Progenitor cell of endocrine pancreas (in vitro differentiated cells): ENCODE measurements around the gene CCDC78. TPM values are rescaled to one million over a fixed set of nuclear protein-coding genes. Genes with fewer than 3 reads are reported as not detected.

Experiments used
- DNase-seq: peaks from one replicate; pipeline ENCODE4 v3.0.0; 2021; ENCODE audit warnings: low spot score; ENCODE audit not compliant: unreplicated experiment
- H3K27ac Mint-ChIP-seq: 2 replicates; pipeline ENCODE4 v1.8.0; 2021; ENCODE audit warnings: mild to moderate bottlenecking, moderate library complexity, mixed read lengths
- H3K27me3 Mint-ChIP-seq: 2 replicates; pipeline ENCODE4 v1.8.0; 2021; ENCODE audit warnings: mixed read lengths
- H3K36me3 Mint-ChIP-seq: 2 replicates; pipeline ENCODE4 v1.8.0; 2022; ENCODE audit warnings: mixed read lengths; ENCODE audit not compliant: insufficient read depth
- H3K4me1 Mint-ChIP-seq: 2 replicates; pipeline ENCODE4 v1.8.0; 2021; ENCODE audit warnings: low read depth, mixed read lengths
- H3K4me3 Mint-ChIP-seq: 2 replicates; pipeline ENCODE4 v1.8.0; 2021; ENCODE audit warnings: low read depth, mild to moderate bottlenecking, moderate library complexity, mixed read lengths
- H3K9me3 Mint-ChIP-seq: 2 replicates; pipeline ENCODE4 v1.8.0; 2021; ENCODE audit warnings: low read depth, mixed read lengths
- total RNA-seq: library from RNA; stranded (reverse); gene quantifications from 2 replicates; pipeline ENCODE4 v1.2.1, GENCODE V29; 2021
- TF ChIP-seq, protein P1 (sequence below): fragments of 200-600 bp; sonication (generic); IDR thresholded peaks from one replicate; pipeline ENCODE4 v1.5.0; 2021; ENCODE audit warnings: antibody characterized with exemption, mild to moderate bottlenecking; ENCODE audit not compliant: unreplicated experiment

CCDC78 gene
- total RNA-seq, 1 donor from 2014 or later = 3.2 TPM

DNA sequence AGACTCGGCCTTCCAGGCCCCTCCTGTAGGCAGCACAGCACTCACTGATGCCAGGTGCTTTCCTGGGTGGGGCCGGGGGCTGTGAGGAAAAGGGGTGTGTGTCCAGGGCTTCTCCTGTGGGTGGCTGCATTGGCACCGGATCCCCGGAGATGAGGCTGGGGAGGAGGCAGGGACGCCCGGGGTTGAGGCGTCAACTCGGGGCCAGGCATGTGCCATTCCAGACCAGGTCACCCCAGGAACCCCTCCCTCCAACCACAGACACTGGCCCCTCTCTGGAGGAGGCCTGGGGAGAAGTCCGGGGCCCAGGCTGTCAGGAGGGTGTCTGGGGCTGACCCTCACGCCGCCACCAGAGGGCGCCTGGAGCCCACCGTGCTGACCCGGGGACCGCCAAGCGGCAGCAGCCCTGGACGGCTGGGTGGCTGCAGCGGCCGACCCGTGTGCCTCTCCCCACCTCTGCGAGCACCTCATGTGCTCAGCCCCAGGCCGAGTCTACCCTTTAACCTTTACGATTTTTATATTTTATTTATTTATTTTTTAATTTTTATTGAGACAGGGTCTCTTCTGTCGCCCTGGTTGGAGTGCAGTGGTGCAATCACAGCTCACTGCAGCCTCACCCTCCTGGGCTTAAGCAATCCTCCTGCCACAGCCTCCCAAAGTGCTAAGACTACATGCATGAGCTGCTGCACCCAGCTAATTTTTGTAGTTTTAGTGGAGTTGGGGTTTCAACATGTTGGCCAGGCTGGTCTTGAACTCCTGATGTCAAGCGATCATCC lies 14.5 kb downstream of the CCDC78 start:
- peaks cover 4% of the 10 kb centered on the region for H3K4me1 Mint-ChIP-seq
- DNase-seq = peak; percentile 81
- H3K27ac Mint-ChIP-seq = no peak overlapping the region
- no peaks in the 10 kb centered on the region for H3K36me3 Mint-ChIP-seq
- no peak overlapping the region for H3K4me3 Mint-ChIP-seq
- H3K27me3 Mint-ChIP-seq = peaks cover 34% of the 10 kb centered on the region
- TF ChIP-seq, protein P1, sequence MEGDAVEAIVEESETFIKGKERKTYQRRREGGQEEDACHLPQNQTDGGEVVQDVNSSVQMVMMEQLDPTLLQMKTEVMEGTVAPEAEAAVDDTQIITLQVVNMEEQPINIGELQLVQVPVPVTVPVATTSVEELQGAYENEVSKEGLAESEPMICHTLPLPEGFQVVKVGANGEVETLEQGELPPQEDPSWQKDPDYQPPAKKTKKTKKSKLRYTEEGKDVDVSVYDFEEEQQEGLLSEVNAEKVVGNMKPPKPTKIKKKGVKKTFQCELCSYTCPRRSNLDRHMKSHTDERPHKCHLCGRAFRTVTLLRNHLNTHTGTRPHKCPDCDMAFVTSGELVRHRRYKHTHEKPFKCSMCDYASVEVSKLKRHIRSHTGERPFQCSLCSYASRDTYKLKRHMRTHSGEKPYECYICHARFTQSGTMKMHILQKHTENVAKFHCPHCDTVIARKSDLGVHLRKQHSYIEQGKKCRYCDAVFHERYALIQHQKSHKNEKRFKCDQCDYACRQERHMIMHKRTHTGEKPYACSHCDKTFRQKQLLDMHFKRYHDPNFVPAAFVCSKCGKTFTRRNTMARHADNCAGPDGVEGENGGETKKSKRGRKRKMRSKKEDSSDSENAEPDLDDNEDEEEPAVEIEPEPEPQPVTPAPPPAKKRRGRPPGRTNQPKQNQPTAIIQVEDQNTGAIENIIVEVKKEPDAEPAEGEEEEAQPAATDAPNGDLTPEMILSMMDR = peak; percentile 97
- no peaks in the 10 kb centered on the region for H3K9me3 Mint-ChIP-seq

DNA sequence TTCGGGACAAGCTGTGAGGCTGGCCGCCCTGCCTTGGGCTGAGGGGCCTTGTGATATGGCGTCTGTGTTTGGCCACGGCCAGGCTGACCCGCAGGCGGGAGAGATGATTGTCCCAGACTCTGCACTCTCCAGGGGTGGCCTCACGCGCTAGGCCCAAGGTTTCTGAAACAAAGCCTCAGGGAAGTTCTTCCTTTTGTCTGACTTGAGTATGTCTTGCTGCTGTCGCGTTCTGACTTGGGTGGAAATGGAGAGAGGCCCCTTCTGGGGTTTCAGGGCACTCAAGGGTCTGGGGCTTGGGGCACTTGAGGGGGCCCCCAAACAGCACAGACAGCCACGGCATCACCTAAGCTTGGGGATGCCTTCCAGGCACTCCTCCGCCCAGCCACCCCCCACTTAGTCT lies 15.2 kb downstream of the CCDC78 start:
- TF ChIP-seq, protein P1 = no peak
- Mint-ChIP-seq H3K36me3 (no peaks in the 10 kb centered on the region), H3K4me3 (no peak overlapping the region), H3K4me1 (no peaks in the 10 kb centered on the region), H3K27ac (no peak overlapping the region), H3K27me3 (peaks cover 40% of the 10 kb centered on the region), H3K9me3 (no peaks in the 10 kb centered on the region)
- DNase-seq = no peak

DNA sequence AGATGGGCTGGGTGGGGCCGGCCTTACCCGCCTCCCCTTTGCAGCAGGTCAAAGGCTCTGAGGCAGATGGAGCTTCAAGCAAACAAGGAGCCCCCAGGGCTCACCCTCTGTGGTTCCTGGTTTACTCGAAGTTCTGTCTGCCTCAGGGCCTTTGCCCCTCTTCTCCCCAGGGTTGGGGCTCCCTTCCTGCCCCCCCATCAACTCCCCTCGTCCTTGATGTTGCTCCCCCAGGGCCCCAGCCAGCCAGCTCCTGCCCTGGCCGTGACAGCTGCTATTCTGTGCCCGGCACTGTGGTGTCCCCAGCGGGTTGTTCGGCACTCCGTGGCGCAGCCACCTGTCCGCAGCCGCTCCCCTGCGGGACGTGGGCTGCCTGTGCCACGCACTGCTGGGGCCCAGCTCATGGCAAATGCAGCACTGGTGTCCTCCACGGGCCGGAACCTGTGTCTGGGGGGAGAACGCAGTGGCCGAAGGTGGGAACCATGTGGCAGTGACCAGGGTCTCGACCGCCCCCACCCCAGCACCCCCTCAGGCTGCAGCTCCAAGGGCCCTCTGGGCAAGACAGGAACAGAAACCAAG lies 15.7 kb downstream of the CCDC78 start:
- Mint-ChIP-seq H3K4me1 (no peaks in the 10 kb centered on the region), H3K27me3 (peaks cover 40% of the 10 kb centered on the region), H3K36me3 (no peaks in the 10 kb centered on the region), H3K27ac (no peak overlapping the region), H3K9me3 (no peaks in the 10 kb centered on the region), H3K4me3 (no peak overlapping the region)
- no peak for DNase-seq
- TF ChIP-seq, protein P1 = no peak

DNA sequence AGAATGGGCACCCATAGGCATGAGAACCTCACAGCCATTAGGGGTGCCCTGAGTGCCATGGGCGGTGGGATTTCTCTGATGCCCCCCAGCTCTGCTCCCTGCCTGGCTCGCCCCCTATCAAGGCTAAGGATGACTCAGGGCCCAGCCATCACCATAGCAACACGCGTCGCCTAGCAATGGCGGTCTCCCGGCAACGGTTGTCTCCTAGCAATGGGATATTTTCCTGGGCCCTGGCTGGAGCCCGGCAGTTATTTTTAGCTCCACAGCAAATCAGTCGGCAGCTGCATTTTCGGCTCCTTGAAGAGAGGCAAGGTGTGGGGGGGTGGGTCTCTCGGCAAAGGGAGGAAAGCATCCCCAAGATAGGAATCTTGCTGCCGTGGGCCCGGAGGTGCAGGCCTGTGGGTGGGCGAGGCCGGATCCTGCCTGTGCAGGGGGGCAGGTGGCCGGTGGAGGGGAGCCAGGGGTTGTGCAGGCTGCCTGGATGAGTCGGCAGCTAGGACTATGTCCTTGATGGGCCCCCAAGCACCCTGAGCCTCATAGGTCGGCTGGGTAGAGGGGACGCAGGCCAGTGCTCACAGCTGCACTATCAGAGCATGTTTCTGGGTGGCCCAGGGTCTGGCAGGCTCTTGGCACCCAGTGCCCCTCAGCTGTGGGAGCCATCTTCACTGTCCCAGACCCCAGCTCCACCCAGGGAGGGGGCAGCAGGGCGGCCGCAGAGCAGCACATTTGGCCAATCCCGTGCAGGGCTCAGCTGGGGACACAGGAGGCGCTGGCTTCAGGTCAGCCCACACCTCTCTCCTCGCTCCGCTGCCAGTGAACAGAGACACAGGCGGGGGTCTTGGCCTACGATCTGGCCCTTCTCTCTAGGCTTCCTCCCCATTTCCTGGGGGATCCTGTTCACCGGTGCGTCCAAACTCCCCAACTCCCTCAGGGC lies 16.4 kb downstream of the CCDC78 start:
- Mint-ChIP-seq H3K27me3 (peaks cover 40% of the 10 kb centered on the region), H3K4me1 (no peaks in the 10 kb centered on the region), H3K27ac (no peak overlapping the region), H3K4me3 (no peak overlapping the region), H3K36me3 (no peaks in the 10 kb centered on the region), H3K9me3 (no peaks in the 10 kb centered on the region)
- TF ChIP-seq, protein P1 = no peak
- no peak for DNase-seq

DNA sequence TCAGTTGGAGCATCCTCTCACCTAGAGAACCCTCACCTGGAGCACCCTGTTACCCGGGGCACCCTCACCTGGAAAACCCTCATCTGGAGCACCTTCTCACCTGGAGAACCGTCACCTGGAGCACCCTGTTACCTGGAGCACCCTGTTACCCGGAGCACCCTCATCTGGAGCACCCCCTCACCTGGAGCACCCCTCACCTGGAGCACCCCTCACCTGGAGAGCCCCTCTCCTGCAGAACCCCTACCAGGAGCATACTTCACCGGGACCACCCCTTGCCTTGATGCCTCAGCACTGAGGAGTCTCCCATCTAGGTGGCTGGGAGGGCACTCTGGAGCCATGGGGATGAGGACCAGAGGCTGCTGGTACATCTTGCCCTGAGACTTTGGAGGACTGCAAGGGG lies 17.3 kb downstream of the CCDC78 start:
- TF ChIP-seq, protein P1 = no peak
- H3K27me3 Mint-ChIP-seq = peaks cover 45% of the 10 kb centered on the region

More for the DNA sequence above, 17.3 kb downstream of the CCDC78 start:
- H3K9me3 Mint-ChIP-seq = no peaks in the 10 kb centered on the region
- no peak overlapping the region for H3K4me3 Mint-ChIP-seq
- H3K27ac Mint-ChIP-seq = no peak overlapping the region
- no peaks in the 10 kb centered on the region for H3K36me3 Mint-ChIP-seq
- no peak for DNase-seq
- no peaks in the 10 kb centered on the region for H3K4me1 Mint-ChIP-seq
